ENCODE results near the gene GALNT18. TPM values are rescaled to one million over a fixed set of nuclear protein-coding genes. Genes with fewer than 3 reads are reported as not detected.

Gene GALNT18
- total RNA-seq, 1 donor from 2014 or later: 2.1 TPM

DNA sequence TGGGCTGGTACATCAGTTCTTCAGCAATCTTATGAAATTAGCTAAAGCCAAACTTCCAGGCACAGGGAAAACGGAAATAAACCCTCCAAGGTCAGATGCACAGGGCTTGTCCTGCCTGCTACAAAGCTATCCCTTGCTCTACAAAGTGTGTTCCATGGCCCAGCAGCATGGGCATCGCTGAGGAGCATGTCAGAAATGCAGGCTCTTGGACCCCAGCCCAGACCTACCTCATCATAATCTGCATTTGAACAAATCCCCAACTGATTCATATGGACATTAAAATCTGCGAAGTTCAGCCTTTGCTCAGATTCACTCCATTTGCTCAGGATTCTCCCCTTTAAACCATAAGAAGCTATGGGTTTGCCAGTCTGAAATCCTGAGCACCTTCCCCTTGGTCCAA, 139.1 kb downstream of the GALNT18 start:
- no peaks in the 10 kb centered on the region for H3K36me3 Mint-ChIP-seq (ENCODE audit: insufficient read depth)
- H3K4me3 Mint-ChIP-seq (ENCODE audit: low read depth): no peak overlapping the region
- H3K27me3 Mint-ChIP-seq: peaks cover 19% of the 10 kb centered on the region
- DNase-seq (ENCODE audit: low spot score, unreplicated experiment): no peak
- H3K27ac Mint-ChIP-seq: no peak overlapping the region
- no peak for TF ChIP-seq CTCF (IDR thresholded peaks at IDR 0.05; ENCODE audit: unreplicated experiment)
- H3K4me1 Mint-ChIP-seq (ENCODE audit: low read depth): no peaks in the 10 kb centered on the region
- H3K9me3 Mint-ChIP-seq (ENCODE audit: low read depth): no peaks in the 10 kb centered on the region

GRCh38 chr11:11481371-11481770, 140.4 kb downstream of the GALNT18 start:
- H3K4me3 Mint-ChIP-seq (ENCODE audit: low read depth): no peak overlapping the region
- peaks cover 19% of the 10 kb centered on the region for H3K27me3 Mint-ChIP-seq
- DNase-seq (ENCODE audit: low spot score, unreplicated experiment): no peak
- no peak for TF ChIP-seq CTCF (IDR thresholded peaks at IDR 0.05; ENCODE audit: unreplicated experiment)
- no peak overlapping the region for H3K27ac Mint-ChIP-seq
- no peaks in the 10 kb centered on the region for H3K4me1 Mint-ChIP-seq (ENCODE audit: low read depth)
- no peaks in the 10 kb centered on the region for H3K36me3 Mint-ChIP-seq (ENCODE audit: insufficient read depth)
- no peaks in the 10 kb centered on the region for H3K9me3 Mint-ChIP-seq (ENCODE audit: low read depth)

GRCh38 chr11:11480971-11481370, 140.8 kb downstream of the GALNT18 start:
- TF ChIP-seq CTCF (IDR thresholded peaks at IDR 0.05; ENCODE audit: unreplicated experiment): no peak
- H3K27me3 Mint-ChIP-seq: peaks cover 19% of the 10 kb centered on the region
- no peaks in the 10 kb centered on the region for H3K9me3 Mint-ChIP-seq (ENCODE audit: low read depth)
- no peaks in the 10 kb centered on the region for H3K4me1 Mint-ChIP-seq (ENCODE audit: low read depth)
- H3K4me3 Mint-ChIP-seq (ENCODE audit: low read depth): no peak overlapping the region
- no peaks in the 10 kb centered on the region for H3K36me3 Mint-ChIP-seq (ENCODE audit: insufficient read depth)
- H3K27ac Mint-ChIP-seq: no peak overlapping the region
- DNase-seq (ENCODE audit: low spot score, unreplicated experiment): no peak

- H3K9me3 Mint-ChIP-seq (ENCODE audit: low read depth): no peaks in the 10 kb centered on the region
- no peak overlapping the region for H3K27ac Mint-ChIP-seq
- H3K4me1 Mint-ChIP-seq (ENCODE audit: low read depth): no peaks in the 10 kb centered on the region
- H3K36me3 Mint-ChIP-seq (ENCODE audit: insufficient read depth): no peaks in the 10 kb centered on the region
- peaks cover 19% of the 10 kb centered on the region for H3K27me3 Mint-ChIP-seq
- TF ChIP-seq CTCF (IDR thresholded peaks at IDR 0.05; ENCODE audit: unreplicated experiment): no peak
- no peak overlapping the region for H3K4me3 Mint-ChIP-seq (ENCODE audit: low read depth)
- DNase-seq (ENCODE audit: low spot score, unreplicated experiment): no peak
These were observed 143.1 kb downstream of the GALNT18 start for GRCh38 chr11:11478687-11479086.

DNA sequence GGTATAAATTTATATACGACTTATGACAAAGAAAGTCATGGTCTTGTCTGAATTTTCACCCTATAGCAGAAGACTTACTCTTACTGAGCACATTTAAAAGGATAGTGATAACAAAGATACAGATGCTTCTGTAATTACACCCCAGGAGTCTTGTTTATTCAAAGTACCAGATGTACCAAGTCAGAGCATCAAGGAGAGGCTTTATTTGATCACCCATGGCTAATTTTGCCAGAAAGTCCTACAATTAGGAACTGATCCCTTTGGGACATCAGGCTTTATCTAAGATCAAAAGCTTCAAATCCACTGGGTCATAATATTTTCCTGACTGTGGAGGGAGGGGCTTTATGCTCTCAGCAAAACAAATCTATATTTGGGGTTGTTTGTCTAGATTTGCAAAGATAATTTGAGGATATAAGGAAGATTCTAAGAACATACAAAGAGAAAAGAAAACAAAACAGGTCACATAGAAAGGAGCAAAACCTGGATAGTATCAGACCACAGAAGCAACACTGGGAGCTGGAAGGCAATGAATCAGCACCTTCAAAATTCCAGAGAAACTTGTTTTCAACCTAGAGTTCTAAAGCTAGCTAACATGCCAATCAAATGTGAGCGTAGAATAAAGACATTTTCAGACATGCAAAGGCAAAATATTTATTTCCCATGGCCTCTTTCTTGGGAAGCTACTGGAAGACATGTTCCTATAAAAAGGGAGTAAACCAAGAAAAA, 143.9 kb downstream of the GALNT18 start:
- no peaks in the 10 kb centered on the region for H3K9me3 Mint-ChIP-seq (ENCODE audit: low read depth)
- H3K4me3 Mint-ChIP-seq (ENCODE audit: low read depth): no peak overlapping the region
- no peak for TF ChIP-seq CTCF (IDR thresholded peaks at IDR 0.05; ENCODE audit: unreplicated experiment)
- H3K27ac Mint-ChIP-seq: no peak overlapping the region
- H3K36me3 Mint-ChIP-seq (ENCODE audit: insufficient read depth): no peaks in the 10 kb centered on the region
- no peaks in the 10 kb centered on the region for H3K4me1 Mint-ChIP-seq (ENCODE audit: low read depth)
- H3K27me3 Mint-ChIP-seq: peaks cover 15% of the 10 kb centered on the region
- DNase-seq (ENCODE audit: low spot score, unreplicated experiment): no peak

All from progenitor cell of endocrine pancreas (in vitro differentiated cells).